ENCODE data around the gene CYP24A1. TPM values are rescaled to one million over a fixed set of nuclear protein-coding genes. Genes with fewer than 3 reads are reported as not detected.

Gene CYP24A1
- total and polyA plus RNA-seq, 2 of the 8 experiments (the other 6 are each of a cell fraction or from before 2014, with no cell fraction given): not detected

GRCh38 chr20:54119744-54120143, 54.0 kb downstream of the CYP24A1 start:
- H3K14ac ChIP-seq (ENCODE audit: insufficient read length): no peak overlapping the region
- no peak overlapping the region for H2BK12ac ChIP-seq (ENCODE audit: low read depth, low read length)
- no peak overlapping the region for H2BK15ac ChIP-seq (ENCODE audit: low read length)
- no peaks in the 10 kb centered on the region; the same call in 1 of the 2 replicates for H3K23me2 ChIP-seq (ENCODE audit: low read depth, low read length)
- H4K91ac ChIP-seq (replicated peaks; ENCODE audit: insufficient read length, low read length): no peak overlapping the region
- no peak overlapping the region for H2BK120ac ChIP-seq (replicated peaks; ENCODE audit: low read depth, low read length)
- no peaks in the 10 kb centered on the region for H3K27me3 ChIP-seq (replicated peaks in 1 of 4; ENCODE audit: control insufficient read depth in 3 of 4, extremely low read depth in 1 of 4, insufficient read depth in 3 of 4, low read length in 3 of 4)
- H2AK5ac ChIP-seq (ENCODE audit: low read depth, low read length): no peak overlapping the region
- no peaks in the 10 kb centered on the region for H3K9me3 ChIP-seq (ENCODE audit: insufficient read depth in 2 of 2, low read depth in 1 of 2, low read length in 1 of 2)
- H4K20me1 ChIP-seq (replicated peaks in 1 of 2; ENCODE audit: control insufficient read depth in 1 of 2, insufficient read depth in 2 of 2, low read length in 2 of 2): no peaks in the 10 kb centered on the region
- H3K56ac ChIP-seq (replicated peaks; ENCODE audit: insufficient read length, low read depth, low read length): no peak overlapping the region
- 69% methylated on average over 2 of the region's 2 CpGs; no CpG with 5 or more reads in 1 of the 2 experiments for WGBS, 2 experiments (ENCODE audit: extremely low coverage in 1 of 2, insufficient coverage in 1 of 2, insufficient read length in 1 of 2, insufficient replicate concordance in 2 of 2, low coverage in 1 of 2, low lambda C conversion rate in 2 of 2, missing lambda C conversion rate in 1 of 2)
- no peak overlapping the region for H3K9ac ChIP-seq (replicated peaks in 1 of 4; ENCODE audit: extremely low read depth in 1 of 4, low read depth in 3 of 4, low read length in 3 of 4)
- no peaks in the 10 kb centered on the region for H3K79me2 ChIP-seq (ENCODE audit: control insufficient read depth in 1 of 2, insufficient read depth in 2 of 2, low read length in 2 of 2)
- no peak overlapping the region for H4K5ac ChIP-seq (ENCODE audit: insufficient read length, low read depth, low read length)
- peaks cover 0 to 6% (median 2%) of the 10 kb centered on the region in 4 experiments; a peak in 4 of 7 replicates for H3K4me1 ChIP-seq (replicated peaks in 1 of 4; ENCODE audit: control insufficient read depth in 3 of 4, insufficient read depth in 4 of 4, low read length in 3 of 4)
- no peak overlapping the region for H3K4me2 ChIP-seq (ENCODE audit: insufficient read depth in 1 of 2, low read depth in 2 of 2, low read length in 2 of 2)
- ChIA-PET POLR2A (ENCODE audit: partially characterized antibody) (no interaction called here), CTCF (ENCODE audit: partially characterized antibody) (interaction anchor here (0.6 to 2.6 kb wide), 2 partner anchors 12 to 14 kb away, joined by 3 to 9 read pairs; no protein-coding TSS in a partner anchor)
- H2AFZ ChIP-seq (ENCODE audit: low read length): no peak overlapping the region
- no peak overlapping the region for H3K4me3 ChIP-seq (ENCODE audit: extremely low read depth in 1 of 4, insufficient read depth in 2 of 4, low read depth in 3 of 4, low read length in 4 of 4)
- no peak overlapping the region for H4K8ac ChIP-seq (ENCODE audit: extremely low read depth, insufficient read depth, low read length)
- H2BK20ac ChIP-seq (ENCODE audit: low read length): no peak overlapping the region
- H3K23ac ChIP-seq (ENCODE audit: insufficient read length): no peak overlapping the region
- H3K18ac ChIP-seq (ENCODE audit: extremely low read depth, low read length): no peak overlapping the region
- DNase-seq (ENCODE audit: low read depth in 1 of 2, low spot score in 2 of 2) (no peak), FAIRE-seq (no peak)
- H2BK5ac ChIP-seq (ENCODE audit: low read depth, low read length): no peak overlapping the region
- TF ChIP-seq HDAC2 (IDR thresholded peaks at IDR 0.05; ENCODE audit: borderline replicate concordance in 1 of 2, low read depth in 2 of 2, low read length in 2 of 2): no peak
- no peak for TF ChIP-seq ATF3 (IDR thresholded peaks at IDR 0.05; ENCODE audit: insufficient read depth, low read depth, low read length)
- no peaks in the 10 kb centered on the region for H3K36me3 ChIP-seq (ENCODE audit: control insufficient read depth in 2 of 4, insufficient read depth in 4 of 4, low read length in 3 of 4)
- no peak overlapping the region for H3K27ac ChIP-seq (ENCODE audit: low read depth, low read length)
- H3K4ac ChIP-seq (replicated peaks; ENCODE audit: insufficient read length, low read depth, low read length): no peak overlapping the region
- H3K79me1 ChIP-seq (ENCODE audit: low read depth, low read length): no peaks in the 10 kb centered on the region
